ENCODE data around the gene CFAP77. TPM values are rescaled to one million over a fixed set of nuclear protein-coding genes. Genes with fewer than 3 reads are reported as not detected.
"Not testable (repeated sequence)": the region's sequence is repeated elsewhere in the genome, so short reads cannot be mapped to it uniquely, and the experiment has no call there.

CFAP77 gene
- not detected for total RNA-seq
- long read RNA-seq: 0 reads

DNA sequence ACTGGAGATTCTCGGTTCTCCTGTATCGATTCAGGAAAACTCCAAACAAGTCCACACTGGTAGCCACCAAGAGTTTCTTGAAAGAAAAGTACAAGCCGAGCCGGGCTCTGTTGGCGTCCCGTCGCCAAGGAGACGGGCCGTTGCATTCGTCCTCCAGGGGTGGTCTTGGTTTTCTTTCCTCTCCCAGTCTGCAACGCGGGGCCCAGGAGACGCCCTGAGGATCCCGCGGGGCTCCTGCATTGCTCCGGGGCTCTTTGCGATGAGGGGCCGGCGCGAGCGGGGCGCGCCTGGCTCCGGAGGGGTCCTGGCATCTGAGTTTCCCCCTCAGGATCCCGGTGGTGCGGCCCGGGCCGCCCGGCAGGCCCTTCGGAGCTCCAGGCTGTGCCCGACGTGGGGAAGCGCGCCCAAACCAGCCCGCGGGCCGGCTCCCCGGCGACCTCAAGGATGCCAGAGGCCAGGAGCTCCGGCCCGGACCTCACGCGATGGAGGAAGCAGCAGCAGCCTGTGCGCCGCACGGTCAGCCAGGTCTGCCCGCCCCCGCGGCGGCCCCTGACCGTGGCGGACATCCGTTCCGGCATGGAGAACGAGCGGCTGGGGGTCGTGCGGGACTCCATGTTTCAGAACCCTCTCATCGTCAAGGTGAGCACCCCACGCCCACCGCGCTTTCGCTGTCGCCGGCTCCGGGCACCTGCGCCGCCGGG, at the start of gene CFAP77:
Gene CFAP77, plus strand, starts transcription at position 384 of the 701 bp plus-strand sequence. Its CDS starts 61 bp downstream, at position 445.
- ATAC-seq (peak; percentile 53), DNase-seq (peak in 1 of 2 donors; percentile 45)
- intact Hi-C loops (cut with DNase I, micrococcal nuclease): loop anchor here in 1 of 2 donors (10.0 kb wide), 1 partner anchor 165 kb away; no protein-coding TSS in a partner anchor

DNA sequence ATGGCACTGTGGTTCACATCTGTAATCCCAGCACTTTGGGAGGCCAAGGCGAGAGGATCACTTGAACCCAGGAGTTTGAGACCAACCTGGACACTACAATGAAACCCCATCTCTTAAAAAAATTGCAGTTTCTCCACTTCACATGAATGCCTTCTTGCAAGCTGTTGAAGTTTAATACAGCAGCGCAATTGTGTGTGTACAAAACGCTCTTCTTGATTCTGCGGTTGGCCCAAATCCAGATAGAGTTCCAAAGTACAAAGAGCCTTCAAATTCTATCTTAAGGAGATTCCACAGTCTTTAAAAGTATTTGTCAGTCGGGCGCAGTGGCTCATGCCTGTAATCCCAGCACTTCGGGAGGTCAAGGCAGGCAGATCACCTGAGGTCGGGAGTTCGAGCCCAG, 45.9 kb upstream of the CFAP77 start:
- intact Hi-C loops (cut with DNase I, micrococcal nuclease): no loop called here
- DNase-seq: no peak
- ATAC-seq: no peak

DNA sequence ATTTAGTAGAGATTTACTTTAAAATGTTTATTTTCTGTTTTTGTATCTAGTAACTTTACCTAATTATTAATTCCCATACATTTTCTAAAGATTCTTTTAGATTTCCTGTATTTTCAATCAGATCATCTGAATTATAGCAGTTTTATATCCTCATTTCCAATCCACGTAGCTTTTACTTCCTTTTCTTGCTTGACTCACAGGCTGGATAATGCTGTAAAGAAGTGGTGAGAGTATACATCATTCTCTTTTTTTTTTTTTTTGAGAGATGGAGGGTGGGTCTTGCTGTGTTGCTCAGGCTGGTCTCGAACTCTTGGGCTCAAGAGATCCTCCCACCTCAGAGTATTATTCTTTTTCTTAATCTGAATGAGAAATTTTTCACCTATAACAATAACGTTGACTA, 44.0 kb upstream of the CFAP77 start:
- ATAC-seq: no peak
- intact Hi-C loops (cut with DNase I, micrococcal nuclease): no loop called here

GRCh38 chr9:132366481-132366880, 43.5 kb upstream of the CFAP77 start:
- DNase-seq (no peak), ATAC-seq (no peak)
- intact Hi-C loops (cut with DNase I, micrococcal nuclease): no loop called here

More for the DNA sequence above, 44.0 kb upstream of the CFAP77 start:
- DNase-seq: no peak

DNA sequence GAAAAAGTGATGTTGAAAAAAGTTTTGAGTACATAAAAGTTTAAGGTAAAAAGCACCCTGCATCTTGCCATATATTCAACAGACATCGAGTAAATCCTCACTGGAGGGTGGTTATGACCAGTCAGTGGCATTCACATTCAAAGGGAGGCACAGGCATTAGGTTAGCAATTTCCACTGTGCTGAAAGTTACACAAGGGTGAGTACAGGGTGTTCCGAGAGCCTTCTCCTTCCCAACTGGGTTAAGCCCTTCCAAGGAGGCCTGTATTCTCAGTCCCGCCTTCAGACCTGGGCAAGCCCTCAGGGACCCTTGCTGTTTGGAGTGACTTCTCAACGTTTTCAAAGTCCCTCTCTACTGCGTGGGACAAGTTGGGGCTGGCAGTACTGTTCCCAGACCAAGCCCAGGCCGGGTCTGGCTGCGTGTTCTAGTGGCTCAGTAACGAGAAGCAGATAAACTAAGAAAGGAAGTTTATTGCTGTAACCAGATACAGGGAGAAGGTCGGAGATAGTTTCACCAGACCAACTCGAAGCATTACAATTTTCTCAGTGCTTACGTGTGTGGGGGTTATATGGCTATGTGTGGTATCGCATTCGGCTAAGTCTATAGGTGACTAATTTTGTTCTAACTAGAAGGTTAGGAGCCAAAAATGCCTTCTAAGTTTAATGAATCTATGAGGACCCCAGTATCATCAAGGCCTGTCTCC, 42.2 kb upstream of the CFAP77 start:
- DNase-seq: no peak
- intact Hi-C loops (cut with DNase I, micrococcal nuclease): no loop called here
- ATAC-seq: no peak

GRCh38 chr9:132369421-132369820, 40.6 kb upstream of the CFAP77 start:
- no peak for ATAC-seq
- intact Hi-C loops (cut with DNase I, micrococcal nuclease): no loop called here
- no peak for DNase-seq

- intact Hi-C loops (cut with DNase I, micrococcal nuclease): no loop called here
- ATAC-seq: no peak
- DNase-seq: no peak
These were observed 39.4 kb upstream of the CFAP77 start for GRCh38 chr9:132370592-132370991.

DNA sequence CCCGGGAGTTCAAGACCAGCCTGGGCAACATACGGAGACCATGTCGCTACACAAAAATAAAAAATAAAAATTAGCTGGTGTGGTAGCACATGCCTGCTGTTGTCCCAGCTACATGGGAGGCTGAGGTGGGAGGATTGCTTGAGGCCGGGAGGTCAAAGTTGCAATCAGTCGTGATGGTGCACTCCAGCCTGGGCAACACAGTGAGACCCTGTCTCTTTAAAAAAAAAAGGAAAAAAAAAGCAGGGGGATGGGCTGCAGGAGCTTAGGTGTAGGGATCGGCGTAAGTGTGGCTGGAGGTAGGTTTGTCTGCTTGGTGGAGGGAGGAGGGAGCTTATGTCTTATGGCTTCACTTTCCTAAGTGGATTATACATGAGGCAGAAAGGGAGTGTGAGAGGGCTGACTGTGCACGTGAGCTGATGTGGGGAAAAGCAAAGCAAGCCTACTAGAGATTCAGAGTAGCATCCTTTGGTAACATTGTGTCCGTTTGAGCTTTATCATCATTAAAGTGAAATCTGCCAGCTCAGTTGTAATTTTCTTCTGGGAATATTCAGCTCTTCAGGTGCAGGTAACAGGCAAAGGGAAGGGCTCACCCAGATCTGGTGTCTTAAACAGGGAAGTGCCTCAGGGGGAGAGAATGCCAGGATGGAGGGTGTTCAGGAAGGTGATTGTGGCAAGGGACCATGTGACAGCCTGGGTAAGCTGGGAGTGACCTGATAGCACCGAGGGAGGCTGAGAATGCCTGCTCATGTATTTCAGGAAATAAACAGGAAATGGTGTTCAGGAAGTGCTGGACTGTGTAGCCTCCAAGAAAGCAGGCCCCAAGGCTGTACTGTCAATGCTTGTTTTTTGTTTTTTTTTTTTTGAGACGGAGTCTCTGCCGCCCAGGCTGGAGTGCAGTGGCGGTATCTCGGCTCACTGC, 37.6 kb upstream of the CFAP77 start:
- DNase-seq (peak; percentile 34 to 60), ATAC-seq (peak; percentile 84)
- intact Hi-C loops (cut with DNase I, micrococcal nuclease): no loop called here

GRCh38 chr9:132377769-132378168, 32.2 kb upstream of the CFAP77 start:
- intact Hi-C loops (cut with DNase I, micrococcal nuclease); ATAC-seq; DNase-seq: not testable (repeated sequence)

GRCh38 chr9:132378416-132378815, 31.6 kb upstream of the CFAP77 start:
- ATAC-seq; DNase-seq; intact Hi-C loops (cut with DNase I, micrococcal nuclease): not testable (repeated sequence)

GRCh38 chr9:132381966-132382541, 28.0 kb upstream of the CFAP77 start:
- intact Hi-C loops (cut with DNase I, micrococcal nuclease): no loop called here
- ATAC-seq (no peak), DNase-seq (no peak)

- no peak for ATAC-seq
- DNase-seq: peak in 1 of 2 donors; percentile 14
- intact Hi-C loops (cut with DNase I, micrococcal nuclease): no loop called here
These were observed 26.5 kb upstream of the CFAP77 start for GRCh38 chr9:132383462-132383883.

DNA sequence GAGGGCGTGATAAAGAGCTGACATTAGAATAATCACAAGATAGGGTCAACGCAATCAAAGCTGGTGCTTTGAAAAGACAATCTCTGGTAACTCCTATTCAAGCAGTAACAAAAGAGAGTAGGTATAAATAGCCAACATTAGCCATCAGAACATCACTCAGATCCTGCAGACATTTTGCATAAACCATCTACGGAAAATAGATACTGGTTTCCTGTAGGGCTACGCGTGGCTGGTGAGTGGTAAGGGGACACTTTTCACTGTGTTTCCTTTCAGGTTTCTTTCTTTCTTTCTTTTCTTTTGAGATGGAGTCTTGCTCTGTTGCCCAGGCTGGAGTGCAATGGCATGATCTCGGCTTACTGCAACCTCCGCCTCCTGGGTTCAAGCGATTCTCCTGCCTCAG, 25.6 kb upstream of the CFAP77 start:
- ATAC-seq: no peak
- intact Hi-C loops (cut with DNase I, micrococcal nuclease): no loop called here
- no peak for DNase-seq

DNA sequence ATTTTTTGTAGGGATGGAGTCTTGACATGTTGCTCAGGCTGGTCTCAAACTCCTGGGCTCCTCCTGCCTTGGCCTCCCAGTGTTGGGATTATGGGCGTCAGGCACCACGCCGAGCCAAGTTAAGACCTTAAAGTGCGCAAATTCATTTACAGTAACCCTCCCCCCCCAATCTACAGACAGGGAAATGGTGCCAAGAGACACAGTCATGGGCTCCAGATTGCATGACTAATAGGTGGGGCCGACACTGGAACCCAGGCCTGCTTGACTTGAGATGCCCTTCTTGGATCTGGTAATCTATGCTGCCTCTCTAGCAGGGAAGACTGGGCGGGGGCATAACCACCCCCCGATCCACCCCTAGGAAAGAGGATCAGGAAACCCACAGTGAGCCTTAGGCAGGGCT, 22.9 kb upstream of the CFAP77 start:
- ATAC-seq: no peak
- DNase-seq: no peak
- intact Hi-C loops (cut with DNase I, micrococcal nuclease): no loop called here

DNA sequence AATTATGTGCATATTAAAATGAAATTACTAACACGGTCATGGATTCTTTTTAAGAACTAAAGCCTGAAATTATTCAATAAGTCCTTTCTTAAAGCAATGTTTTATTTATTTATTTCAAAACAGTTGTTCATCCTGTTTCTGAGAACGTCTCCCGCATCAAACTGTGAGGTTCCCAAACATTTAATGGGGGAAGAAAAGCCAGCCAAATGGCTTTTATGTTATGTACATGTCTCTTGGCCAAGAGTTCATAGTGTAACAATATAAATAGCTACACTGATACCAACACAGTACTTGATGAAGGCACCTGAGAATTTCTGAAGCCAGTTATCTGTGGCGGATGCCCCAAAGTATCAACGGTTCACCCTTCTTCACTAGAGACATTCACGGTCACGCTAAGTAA, 19.0 kb upstream of the CFAP77 start:
- ATAC-seq (no peak), DNase-seq (no peak)
- intact Hi-C loops (cut with DNase I, micrococcal nuclease): no loop called here

- ATAC-seq (no peak), DNase-seq (no peak)
- intact Hi-C loops (cut with DNase I, micrococcal nuclease): no loop called here
These were observed 18.6 kb upstream of the CFAP77 start for GRCh38 chr9:132391449-132391848.

DNA sequence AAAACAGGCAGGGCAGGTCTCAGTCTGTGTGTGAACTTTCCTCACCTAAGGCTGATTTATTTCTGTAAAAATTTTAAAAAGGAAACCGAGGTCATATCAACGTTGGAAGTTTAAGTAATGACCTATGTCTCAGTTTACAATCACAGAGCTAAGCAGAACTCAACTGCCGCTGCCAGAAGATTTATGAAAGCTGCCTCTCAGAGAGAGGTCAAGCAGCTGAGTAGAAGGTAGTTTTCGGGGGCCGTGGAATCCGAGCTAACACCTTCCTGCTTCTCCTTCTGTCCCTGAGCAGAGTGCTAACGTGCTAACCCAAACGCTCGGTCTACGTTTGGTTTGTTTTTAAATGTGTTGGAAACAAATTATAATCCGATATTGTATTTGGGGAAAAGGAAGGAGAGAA, 14.5 kb upstream of the CFAP77 start:
- DNase-seq (no peak), ATAC-seq (no peak)
- intact Hi-C loops (cut with DNase I, micrococcal nuclease): no loop called here

- DNase-seq (no peak), ATAC-seq (no peak)
- intact Hi-C loops (cut with DNase I, micrococcal nuclease): no loop called here
These were observed 8.2 kb upstream of the CFAP77 start for GRCh38 chr9:132401824-132402223.

Data from left colon (tissue), 2 donors.